Activated CD8-positive, alpha-beta memory T cell treated with anti-CD3 and anti-CD28 coated beads, Interleukin-2, amount 50 U/mL, for 24 hours (primary cell): ENCODE results near the gene RNU6-1.
A peak's percentile ranks its signal among the peaks of the same experiment; 100 is the strongest.

ENCODE experiments used
- DNase-seq: peaks from one replicate; pipeline ENCODE4 v3.0.0-alpha.2; 2020; ENCODE audit errors: extremely low read depth

The RNU6-1 gene

DNA sequence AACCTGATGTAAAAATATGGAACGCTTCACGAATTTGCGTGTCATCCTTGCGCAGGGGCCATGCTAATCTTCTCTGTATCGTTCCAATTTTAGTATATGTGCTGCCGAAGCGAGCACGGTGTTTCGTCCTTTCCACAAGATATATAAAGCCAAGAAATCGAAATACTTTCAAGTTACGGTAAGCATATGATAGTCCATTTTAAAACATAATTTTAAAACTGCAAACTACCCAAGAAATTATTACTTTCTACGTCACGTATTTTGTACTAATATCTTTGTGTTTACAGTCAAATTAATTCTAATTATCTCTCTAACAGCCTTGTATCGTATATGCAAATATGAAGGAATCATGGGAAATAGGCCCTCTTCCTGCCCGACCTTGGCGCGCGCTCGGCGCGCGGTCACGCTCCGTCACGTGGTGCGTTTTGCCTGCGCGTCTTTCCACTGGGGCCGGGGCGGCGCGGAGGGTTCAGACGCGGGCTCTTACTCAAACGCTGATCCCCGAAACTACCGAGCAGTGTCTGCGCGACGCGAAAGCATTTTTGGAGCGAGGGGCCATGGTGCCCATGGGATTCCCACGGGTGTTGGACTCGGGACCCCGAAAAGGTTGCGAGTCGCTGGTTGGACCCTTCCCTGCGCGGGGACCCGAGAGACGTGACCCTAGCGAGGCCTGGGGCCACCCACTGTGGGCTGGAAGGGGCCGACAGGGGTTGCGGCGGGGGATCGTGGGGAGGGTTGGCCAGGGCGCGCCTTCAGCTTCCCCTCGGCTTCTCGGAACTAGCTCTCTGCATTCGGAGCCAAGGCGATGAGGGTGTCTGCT is at the start of gene RNU6-1:
Gene RNU6-1, minus strand, starts transcription at position 117 of the 820 bp plus-strand sequence.
- peak; percentile 86 for DNase-seq

DNA sequence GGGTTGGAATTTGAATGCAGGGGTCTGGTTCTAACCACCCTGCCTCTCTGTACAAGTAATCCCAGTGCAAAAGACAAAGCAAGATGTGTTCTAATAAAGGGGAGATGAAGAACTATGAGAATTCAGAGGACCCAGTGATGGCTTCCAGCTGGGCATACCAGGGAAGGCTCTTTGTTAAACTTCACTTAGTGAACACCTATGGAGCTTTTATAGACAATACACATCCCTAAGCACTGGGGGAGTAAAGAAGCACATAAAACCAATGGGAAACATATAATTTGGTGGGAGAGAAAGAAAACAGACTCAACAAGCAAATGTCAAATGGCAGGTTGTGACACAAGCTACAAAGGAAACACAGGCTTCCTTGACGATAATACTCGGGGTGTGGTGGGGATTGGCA is 47.9 kb upstream of the RNU6-1 start:
- DNase-seq = no peak

DNA sequence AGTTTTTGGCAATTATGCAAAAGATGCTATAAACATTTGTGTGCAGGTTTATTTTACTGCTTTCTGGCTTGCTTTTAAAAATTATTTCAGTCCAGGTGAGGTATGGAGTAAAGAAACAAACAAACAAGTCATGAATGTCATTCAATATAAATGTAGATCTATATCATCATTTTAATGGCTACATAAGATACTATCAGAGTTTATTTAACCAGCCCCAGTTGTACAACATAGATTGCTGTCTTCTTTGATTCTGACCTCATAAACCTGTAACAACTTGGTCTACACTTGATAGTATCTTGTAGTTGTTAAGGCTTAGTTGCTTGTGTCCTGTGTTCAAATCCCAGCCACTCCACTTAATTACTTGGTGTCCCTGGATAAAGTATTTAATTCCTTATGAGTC is 46.0 kb upstream of the RNU6-1 start:
- DNase-seq = no peak

DNA sequence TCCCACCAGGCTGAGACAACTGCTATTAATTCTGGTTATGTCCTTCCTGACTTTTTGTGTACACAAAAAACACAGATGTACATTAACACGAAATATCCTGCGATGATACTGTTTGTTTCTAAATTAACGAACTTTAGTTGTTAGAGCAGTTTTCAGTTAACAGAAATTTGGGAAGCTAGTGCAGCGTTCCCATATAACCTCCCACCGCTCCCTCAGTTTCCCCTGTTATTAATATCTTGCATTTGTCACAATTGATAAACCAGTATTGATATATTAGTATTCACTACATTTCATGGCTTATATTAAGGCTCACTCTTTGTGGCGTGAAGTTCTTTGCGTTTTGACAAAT is 45.3 kb upstream of the RNU6-1 start:
- DNase-seq = no peak

DNA sequence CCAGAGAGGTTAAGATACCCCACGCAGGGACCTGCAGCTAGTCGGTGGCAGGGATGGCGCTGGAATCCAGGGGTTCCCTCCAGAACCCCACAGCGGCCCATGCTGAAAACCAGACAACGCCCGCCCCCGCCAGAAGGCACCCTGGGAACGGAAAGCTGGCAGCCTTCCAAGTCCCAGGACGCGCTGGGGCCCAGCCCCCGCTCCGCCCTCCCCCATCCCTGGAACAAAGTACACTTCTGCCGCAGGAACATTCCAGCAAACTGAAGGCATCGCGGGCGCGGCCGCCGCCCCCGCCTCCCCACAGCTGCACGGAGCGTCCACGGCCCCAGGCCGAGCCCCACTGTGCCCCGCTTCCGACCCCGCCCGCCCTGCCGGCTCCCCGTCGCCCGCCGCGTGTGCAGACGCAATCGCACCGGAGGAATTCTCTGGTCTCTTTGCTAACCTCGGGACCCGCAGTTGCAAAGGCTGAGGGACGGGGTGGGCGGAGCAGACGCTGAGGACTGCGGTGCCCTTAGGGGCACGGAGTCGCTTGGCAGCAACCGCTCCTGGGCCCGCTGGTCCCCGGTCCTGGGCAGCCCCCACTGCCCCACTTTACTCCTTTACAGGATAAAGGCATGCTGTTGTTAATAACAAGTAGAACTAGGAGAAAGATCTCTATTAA is 44.8 kb upstream of the RNU6-1 start:
- DNase-seq = no peak

DNA sequence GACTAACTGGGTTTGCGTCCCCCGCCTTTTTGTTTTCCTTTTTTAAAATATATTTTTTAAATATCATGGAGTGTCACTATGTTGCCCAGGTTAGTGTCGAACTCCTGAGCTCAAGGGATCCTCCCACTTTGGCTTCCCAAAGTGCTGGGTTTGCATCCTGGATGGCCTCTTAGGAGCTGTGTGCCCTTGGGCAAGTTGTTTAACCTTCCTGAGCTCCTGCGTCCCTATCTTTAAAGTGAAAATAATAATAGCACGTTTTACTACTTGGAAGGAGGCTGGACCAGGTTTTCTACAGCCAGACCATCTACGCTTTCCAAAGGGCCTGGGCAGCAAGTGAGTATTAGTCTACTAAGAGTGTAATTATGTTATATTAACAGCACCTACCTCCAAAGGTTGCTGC is 44.2 kb upstream of the RNU6-1 start:
- DNase-seq = no peak

DNA sequence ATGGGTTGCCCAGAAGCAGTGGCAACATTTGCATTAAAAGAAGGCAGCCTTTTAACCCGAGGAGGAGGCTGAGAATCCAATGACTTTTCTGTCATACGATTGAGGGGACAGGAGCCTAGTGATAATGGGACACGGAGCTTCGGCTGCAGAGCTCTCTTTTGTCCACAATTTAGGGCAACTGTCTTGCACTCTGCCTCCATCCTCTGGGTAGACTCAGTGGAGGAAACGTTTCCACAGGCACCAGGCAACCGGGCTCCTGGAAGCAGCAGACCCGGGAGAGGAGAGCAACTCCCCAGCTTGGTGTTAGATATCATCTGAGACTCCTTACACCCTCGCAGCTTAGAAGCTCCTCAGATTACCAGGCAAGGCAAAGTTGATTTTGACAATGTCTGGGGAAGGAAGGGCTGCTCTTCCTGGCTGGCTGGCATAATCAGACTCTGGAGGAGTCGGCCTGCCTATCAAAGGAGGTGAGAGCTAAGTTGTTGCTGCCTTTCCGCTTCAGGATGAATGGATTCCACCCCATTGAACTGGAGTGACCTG is 43.5 kb upstream of the RNU6-1 start:
- no peak for DNase-seq

DNA sequence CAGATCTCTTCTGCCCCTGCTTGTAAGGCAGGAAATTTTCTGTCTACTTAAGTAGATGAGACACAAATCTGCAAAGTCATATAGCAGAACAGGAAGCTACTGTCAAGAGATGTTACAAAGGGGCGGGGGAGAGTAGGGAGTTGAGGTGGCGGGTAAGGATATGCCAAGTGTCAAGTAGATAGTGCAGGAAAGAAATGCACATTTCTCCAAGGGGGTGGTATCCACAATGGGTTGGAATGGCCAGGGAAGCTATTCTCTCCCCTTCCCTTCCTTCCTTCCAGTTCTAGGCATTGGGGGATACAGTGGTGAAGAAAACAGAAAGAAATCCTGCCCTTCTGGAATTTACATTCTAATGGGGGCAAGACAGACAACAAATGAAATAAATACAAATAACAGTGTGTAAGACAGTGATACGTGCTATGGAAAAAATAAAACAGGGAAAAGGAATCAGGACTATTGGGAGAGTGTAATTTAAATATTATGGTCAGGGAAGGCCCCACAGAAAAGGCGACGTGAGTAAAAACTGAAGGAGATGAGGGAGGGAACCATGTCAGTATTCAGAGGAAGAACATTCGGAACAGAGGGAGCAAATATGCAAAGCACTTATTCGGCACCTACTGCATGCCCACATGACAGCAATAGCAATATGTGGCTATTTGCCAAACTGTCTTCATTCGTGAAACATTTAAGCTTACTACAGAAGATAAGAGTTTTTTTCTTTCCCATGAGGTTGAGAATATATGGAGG is 42.8 kb upstream of the RNU6-1 start:
- no peak for DNase-seq

DNA sequence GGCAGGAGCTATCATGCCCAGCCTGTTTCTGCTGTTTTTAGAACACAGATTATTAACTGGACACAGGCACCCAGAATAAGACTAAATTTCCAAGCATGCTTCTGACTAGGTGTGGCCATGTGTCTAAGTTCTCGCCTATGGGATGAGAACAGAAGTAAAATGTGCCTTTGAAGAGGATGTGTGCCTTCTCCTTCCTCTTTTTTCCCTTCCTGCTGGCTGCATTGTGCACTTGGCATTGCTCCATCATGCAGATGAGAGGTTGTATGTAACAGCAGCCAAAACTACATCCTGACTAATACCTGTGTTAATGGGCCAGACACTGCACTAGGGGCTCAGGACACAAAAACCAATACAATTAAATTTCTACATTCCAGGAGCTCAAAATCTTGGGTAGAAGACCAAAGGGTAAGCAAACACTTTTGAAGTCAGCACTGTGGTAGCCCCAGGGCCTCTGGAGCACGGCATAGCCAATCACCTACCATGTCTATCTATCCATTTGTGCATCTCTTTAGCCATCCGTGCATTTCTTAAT is 40.9 kb upstream of the RNU6-1 start:
- DNase-seq = no peak

DNA sequence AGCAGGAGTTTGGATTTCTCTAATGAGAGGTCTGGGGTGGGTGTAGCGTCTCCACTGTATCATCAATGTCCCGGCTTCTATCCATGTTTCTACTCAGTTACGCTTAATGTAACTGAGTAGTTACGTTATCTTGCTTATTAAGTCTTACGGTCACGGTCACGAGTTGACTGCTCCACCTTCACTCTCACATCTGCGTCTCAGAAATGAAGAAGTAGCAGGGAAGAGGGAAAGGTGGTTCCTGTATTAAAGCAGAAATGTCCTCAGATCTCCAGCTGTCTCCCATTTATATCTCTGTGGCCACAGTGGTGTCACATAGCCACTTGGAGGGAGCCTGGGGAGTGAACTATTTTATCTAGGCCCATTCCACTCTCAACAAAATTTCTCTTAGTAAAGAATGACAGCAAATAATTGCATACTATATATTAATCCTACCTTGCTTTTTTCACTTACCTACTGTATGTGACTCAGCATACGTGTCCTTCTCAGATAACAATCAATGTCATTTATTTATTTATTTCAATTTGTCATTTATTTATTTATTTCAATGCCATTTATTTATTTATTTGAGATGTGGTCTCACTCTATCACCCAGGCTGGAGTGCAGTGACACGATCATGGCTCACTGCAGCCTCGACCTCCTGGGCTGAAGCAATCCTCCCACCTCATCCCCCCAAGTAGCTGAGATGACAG is 39.7 kb upstream of the RNU6-1 start:
- DNase-seq = no peak

DNA sequence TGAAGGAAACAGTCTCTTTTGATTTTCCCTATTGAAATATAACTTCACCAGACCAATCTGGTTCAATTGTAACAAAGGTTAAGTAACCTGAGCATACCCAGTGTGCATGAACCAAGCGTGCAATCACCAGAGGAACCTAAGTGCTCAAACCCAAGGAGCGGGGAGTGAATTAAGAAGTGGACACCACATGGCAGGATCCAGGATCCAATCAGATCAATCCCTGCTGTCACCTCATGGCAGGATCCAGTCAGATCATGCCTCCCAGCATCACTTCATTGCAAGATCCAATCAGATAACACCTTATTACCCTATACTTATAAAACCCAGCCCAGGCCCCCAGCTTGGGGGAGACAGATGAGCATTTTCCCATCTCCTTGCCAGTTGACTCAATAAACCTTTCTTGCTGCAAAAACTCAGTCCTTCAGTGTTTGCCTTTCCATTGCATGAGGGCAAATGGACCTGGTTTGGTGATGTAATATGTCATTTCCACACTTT is 38.9 kb upstream of the RNU6-1 start:
- DNase-seq = no peak

DNA sequence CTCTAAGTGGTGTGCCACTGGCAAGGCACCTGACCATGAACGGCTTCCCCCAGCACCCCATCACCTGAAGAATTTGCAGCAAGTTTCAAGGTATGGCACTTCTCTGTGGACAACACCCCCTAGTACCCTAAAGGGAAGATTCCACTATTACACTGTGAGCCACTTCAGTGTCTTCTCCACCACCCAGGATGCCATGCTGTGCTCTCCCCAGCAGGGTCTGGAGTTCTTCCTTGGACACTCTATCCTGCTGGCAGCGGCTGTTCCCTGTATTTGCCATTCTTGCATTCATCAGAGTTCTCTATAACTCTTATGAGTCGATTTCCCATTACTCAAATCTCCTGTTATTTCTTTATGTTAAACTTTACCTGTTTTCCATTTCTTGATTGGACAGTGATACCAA is 33.9 kb upstream of the RNU6-1 start:
- no peak for DNase-seq

DNA sequence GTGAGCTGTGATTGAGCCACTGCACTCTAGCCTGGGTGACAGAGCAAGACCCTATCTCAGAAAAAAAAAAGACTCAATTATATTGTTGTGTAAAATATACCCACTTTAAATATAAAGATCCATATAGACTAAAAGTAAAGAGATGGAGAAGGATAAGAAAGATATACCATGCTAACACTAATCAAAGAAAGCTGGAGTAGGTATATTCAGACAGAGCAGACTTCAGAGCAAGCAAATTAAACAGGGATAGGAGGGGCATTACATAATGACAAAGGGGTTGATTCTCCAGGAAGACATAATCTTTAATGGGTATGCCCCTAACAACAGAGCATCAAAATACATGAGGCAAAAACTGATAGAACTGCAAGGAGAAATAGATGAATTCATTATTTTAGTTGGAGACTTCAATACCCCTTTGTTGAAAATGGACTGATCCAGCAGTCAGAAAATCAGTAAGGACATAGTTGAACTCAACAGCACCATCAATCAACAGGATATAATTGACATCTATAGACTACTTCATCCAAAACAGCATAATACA is 31.1 kb upstream of the RNU6-1 start:
- DNase-seq = no peak

DNA sequence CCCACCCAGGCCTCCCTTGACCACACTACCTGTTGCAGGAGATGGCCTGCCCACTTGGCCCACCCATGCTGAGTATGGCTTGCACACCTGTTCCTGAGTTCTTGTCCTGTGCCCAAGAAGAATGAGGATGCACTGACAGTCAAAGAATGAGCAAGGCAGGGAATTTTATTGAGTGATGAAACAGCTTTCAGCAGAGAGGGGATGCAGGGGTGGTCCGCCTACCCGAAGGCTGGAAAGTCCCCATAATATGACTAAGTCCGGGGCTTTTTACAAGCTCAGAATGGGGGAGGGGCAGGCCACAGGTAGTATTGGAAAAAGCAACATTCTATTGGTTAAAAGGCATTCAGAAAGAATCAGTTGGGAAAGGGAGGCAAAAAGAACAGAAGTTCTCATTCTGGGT is 29.9 kb upstream of the RNU6-1 start:
- DNase-seq = no peak

DNA sequence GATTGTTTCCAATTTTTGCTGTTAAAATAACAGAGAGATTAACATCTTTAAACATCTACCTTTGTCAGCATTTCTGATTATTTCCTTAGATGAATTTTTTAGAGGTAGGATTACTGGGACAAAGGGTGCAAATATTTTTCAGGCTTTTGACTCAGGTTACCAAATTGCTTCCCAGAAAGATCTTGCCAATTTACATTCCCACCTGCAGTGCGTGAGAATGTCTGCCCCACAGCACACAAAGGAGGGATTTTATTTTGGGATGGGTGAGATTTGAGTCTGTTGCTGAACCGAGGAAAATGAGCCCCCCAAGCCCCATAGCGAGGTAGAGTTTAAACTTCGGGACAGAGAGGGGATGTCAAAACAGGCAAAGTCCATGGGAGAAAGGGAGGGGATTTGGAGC is 25.9 kb upstream of the RNU6-1 start:
- DNase-seq = no peak

DNA sequence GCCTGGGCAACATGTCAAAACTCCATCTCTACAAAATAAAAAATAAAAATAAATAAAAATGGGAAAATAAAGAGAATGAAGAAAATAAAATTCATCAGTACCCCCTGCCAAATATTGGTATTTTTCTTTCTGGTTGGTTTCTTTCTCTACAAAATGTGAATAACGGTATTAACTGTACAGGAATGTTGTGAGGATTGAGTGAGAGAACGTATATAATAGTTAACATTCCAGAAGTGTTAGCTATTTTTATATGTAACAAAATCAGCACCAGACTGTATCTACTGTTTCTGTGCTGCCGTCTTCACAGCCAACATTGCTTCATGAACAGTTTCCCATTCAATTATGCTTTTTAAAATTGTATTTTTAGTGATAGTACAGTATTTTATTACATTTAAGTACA is 25.5 kb upstream of the RNU6-1 start:
- no peak for DNase-seq

DNA sequence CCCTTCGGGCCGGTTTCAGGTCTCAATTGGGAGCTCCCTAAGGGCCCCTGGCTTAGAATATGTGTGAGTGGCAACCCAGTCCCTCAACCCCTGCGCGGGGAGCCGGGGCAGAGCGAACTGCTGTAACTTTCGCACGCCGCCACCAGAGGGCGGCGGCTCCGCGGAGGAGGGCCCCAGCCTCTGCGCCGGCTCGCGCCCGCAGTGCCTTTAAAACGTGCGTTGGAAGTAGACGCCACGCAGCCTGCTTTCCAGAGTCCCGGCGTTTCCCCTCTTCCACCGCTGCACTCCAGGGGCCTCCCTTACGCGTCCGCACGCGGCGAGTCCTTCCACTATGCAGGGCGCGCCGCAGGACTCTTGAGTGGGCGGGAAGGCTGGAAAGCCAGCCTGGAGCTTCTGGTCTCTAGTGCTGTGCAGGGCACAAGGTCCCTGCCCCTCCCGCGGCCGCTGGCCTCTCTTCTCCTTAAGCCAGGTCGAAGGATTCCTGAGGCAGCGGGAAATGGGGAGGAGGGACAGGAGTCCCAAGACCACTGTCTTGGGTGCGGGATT is 23.7 kb upstream of the RNU6-1 start:
- DNase-seq = peak; percentile 24

DNA sequence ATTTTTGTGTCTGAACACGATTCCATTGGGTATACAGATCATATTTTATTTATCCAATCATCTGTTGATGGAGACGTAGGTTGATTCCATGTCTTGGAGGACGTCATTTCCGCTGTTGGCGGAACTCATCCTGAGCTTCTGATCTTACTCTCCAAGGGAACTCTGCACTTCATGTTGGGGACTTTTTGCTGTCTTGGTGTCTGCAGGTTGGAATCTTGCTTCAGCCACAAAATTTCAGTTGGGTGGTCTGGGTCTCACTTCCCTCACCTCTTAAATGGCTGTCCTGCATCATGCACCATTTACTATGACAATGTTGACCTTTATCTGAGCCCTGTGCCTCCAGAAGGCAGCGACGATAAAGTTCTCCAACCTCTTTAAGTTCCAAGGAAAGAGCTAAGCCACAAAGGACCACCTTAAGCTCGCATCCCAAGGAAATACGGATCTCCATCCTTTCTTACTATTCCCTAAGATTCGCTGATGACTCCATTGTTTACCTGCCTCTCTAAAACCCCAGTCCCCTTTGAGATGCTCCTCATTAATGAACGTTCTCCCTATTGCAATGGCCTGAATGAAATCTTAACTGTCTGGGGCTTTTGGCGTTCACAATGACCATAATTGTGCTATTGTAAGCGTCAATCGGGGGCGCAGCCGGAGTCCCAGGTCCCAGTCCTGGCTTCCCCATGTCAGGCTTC is 23.1 kb upstream of the RNU6-1 start:
- DNase-seq = no peak

DNA sequence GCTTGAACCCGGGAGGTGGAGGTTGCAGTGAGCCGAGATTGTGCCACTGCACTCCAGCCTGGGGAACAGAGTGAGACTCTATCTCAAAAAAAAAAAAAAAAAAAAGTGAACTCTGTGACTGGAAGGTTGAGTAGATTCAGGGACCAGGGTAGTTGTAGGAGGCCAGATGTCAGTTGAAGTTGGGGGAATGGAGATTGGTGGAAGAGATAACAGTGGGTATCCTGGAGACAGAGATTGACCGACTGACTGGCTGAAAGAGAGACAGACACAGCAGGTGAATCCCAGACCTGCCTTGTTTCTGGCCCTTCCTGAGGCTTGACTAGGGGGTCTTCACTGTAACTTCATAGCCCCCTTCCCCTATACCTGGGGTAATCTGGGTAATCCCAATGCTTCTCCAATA is 22.1 kb upstream of the RNU6-1 start:
- no peak for DNase-seq

DNA sequence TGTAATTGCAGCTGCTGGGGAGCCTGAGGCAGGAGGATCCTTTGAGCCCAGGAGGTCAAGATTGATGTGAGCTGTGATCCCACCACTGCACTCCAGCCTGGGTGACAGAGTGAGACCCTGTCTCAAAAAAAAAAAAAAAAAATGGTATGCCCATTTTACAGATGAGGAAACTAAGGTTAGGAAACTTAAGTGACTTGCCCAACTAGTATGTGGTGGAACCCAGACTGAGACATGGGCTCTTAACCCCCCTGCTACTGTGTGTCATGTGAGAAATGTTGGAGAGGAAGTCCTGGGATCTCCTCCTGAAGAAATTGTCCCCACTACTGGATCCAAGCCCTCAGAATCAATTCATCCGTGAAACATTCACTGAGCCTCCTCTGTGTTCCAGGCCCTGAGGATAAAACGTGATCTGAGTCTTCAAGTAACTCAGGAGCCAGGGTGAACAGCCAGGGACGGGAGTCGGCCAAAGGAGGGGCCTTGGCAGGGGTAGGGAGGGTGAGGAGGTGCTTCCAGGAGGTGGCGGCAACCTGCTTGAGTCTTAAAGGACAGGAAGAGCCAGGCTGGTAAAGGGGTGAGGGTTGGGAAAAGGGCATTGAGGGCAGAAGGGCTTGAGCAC is 19.6 kb upstream of the RNU6-1 start:
- no peak for DNase-seq
